ENCODE measurements around the gene EIF1.
A peak's percentile ranks its signal among the peaks of the same experiment; 100 is the strongest.
"Not testable (repeated sequence)": the region's sequence is repeated elsewhere in the genome, so short reads cannot be mapped to it uniquely, and the experiment has no call there.

EIF1 gene

DNA sequence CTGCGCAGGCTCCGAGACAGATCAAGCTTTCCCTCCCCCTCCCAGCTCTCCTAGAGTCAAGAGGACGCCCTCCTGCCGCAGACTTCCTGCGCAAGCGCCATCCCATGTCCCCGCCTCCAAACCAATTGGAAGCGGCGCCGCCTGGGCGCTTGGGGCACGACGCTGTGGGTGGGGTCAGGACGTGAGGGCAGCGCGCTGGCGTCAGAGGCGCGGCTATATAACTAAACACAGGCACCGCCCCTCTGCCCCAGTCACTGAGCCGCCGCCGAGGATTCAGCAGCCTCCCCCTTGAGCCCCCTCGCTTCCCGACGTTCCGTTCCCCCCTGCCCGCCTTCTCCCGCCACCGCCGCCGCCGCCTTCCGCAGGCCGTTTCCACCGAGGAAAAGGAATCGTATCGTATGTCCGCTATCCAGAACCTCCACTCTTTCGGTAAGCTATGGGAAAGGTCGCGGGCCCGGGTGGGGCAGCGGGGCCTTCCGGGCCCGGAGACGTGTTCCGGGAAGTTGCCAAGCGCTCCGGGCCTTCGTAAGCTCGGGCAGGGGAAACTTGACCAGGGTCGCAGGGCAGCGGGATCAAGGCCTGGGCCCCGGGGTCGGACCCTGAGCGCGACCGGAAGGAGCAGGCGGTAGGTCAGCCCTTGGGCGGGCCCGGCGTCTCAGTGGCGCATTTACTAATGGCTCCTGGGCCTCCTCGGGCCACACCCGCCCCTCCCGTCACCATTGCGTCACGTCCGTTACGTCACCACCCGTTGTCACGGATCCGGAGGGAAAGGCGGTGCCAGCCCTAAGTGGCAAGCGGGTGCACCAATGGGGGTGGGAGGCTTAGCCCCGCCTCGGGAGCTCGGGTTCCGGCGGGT, at the start of gene EIF1:
Gene EIF1 (plus strand): TSS at position 245 of the 856 bp plus-strand sequence. CDS start 154 bp downstream, at position 399.
- peak; percentile 97 for TF ChIP-seq POLR2A (IDR thresholded peaks at IDR 0.05; ENCODE audit: low read depth, low read length)
- FAIRE-seq (no peak), DNase-seq (ENCODE audit: insufficient read length, low spot score) (peak; percentile 91)

- no peak for FAIRE-seq
- no peak for DNase-seq (ENCODE audit: insufficient read length, low spot score)
- TF ChIP-seq POLR2A (IDR thresholded peaks at IDR 0.05; ENCODE audit: low read depth, low read length): no peak
Observed at GRCh38 chr17:41638941-41639340, 49.7 kb upstream of the EIF1 start.

- no peak for FAIRE-seq
- DNase-seq (ENCODE audit: insufficient read length, low spot score): no peak
- no peak for TF ChIP-seq POLR2A (IDR thresholded peaks at IDR 0.05; ENCODE audit: low read depth, low read length)
Observed at GRCh38 chr17:41639492-41640473, 48.9 kb upstream of the EIF1 start.

GRCh38 chr17:41640596-41640995, 48.1 kb upstream of the EIF1 start:
- FAIRE-seq; DNase-seq (ENCODE audit: insufficient read length, low spot score): not testable (repeated sequence)

DNA sequence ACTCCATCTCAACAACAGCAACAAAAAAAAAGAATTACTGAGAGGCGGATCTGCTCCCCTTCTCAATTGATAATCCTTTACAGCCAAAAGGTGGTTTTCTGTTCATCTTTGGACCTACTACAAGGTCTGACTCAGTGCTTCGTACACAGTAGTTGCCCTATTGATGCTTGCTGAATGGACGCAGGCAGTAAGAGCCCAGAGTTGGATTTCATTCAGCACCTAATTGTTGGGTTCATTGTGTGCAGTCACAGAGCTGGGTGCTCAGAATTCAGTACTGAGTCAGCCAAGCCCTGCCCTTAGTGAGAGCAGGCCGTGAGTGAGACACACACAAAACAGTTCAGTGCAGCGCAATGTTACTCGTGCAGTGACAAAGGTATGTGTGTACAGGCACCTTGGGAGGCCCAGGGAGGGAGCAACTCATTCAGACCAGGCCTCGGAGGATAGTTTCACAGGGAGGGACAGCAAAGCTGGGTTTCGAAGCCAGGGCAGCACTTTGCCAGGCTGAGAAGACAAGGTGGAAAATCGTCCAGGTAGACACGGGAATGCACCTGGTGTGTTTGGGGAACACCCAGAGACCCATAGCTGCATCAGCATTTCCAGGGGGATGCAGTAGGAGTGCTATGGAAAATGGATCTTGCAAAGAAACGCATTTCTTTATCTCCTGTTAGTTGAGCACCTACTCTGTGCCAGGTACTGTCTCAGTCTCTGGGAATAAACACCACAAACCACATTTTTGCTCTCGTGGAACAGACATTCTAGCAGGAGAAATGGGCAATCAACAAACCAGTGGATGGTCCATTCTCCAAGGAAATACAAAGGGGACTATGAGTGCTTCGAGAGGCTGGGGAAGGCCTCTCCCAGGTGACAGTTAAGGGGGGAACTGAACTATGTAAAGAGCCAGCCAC, 46.2 kb upstream of the EIF1 start:
- no peak for TF ChIP-seq POLR2A (IDR thresholded peaks at IDR 0.05; ENCODE audit: low read depth, low read length)
- no peak for DNase-seq (ENCODE audit: insufficient read length, low spot score)
- no peak for FAIRE-seq

- FAIRE-seq (no peak), DNase-seq (ENCODE audit: insufficient read length, low spot score) (no peak)
- TF ChIP-seq POLR2A (IDR thresholded peaks at IDR 0.05; ENCODE audit: low read depth, low read length): no peak
Observed at GRCh38 chr17:41647038-41647813, 41.5 kb upstream of the EIF1 start.

GRCh38 chr17:41647940-41648410, 40.7 kb upstream of the EIF1 start:
- peak; percentile 87 for DNase-seq (ENCODE audit: insufficient read length, low spot score)
- no peak for FAIRE-seq
- no peak for TF ChIP-seq POLR2A (IDR thresholded peaks at IDR 0.05; ENCODE audit: low read depth, low read length)

- no peak for TF ChIP-seq POLR2A (IDR thresholded peaks at IDR 0.05; ENCODE audit: low read depth, low read length)
- DNase-seq (ENCODE audit: insufficient read length, low spot score) (peak; percentile 90), FAIRE-seq (no peak)
Observed at GRCh38 chr17:41648411-41649195, 40.1 kb upstream of the EIF1 start.

GRCh38 chr17:41649923-41650519, 38.7 kb upstream of the EIF1 start:
- TF ChIP-seq POLR2A (IDR thresholded peaks at IDR 0.05; ENCODE audit: low read depth, low read length): no peak
- no peak for FAIRE-seq
- no peak for DNase-seq (ENCODE audit: insufficient read length, low spot score)

- FAIRE-seq (no peak), DNase-seq (ENCODE audit: insufficient read length, low spot score) (no peak)
- no peak for TF ChIP-seq POLR2A (IDR thresholded peaks at IDR 0.05; ENCODE audit: low read depth, low read length)
Observed at GRCh38 chr17:41650794-41651624, 37.7 kb upstream of the EIF1 start.

All from H54 (cell line).